Keratinocyte (primary cell): Measurements from ENCODE around the gene MTFMT. TPM values are rescaled to one million over a fixed set of nuclear protein-coding genes. Genes with fewer than 3 reads are reported as not detected.

ENCODE experiments used
- DNase-seq: peaks from one replicate; pipeline ENCODE4 v3.0.0-alpha.2; 2011; ENCODE audit warnings: low read depth, missing footprints, low spot score
- FAIRE-seq: peaks from 2 replicates; lab custom pipeline; 2011; peaks lifted over from hg19 to GRCh38; lab: Jason Lieb, UNC
- H2AFZ ChIP-seq: 2 replicates; pipeline ENCODE4 v1.6.0; 2012; ENCODE audit warnings: low read length, control low read depth, inconsistent platforms; ENCODE audit not compliant: control insufficient read depth
- H3K27ac ChIP-seq: 2 replicates; pipeline ENCODE4 v1.5.1; 2011; ENCODE audit warnings: low read length; ENCODE audit not compliant: control insufficient read depth, insufficient read depth
- H3K27me3 ChIP-seq: 3 replicates; pipeline ENCODE4 v1.6.0; 2011; ENCODE audit warnings: low read length; ENCODE audit not compliant: control insufficient read depth, insufficient read depth; ENCODE audit errors: extremely low read depth
- H3K36me3 ChIP-seq, 2 experiments: 2 replicates in 1 of 2; 3 replicates in 1 of 2; pipeline ENCODE4 v1.5.1; 2011; ENCODE audit warnings: low read length in 2 of 2, mild to moderate bottlenecking in 1 of 2; ENCODE audit not compliant: control insufficient read depth in 2 of 2, insufficient read depth in 2 of 2; ENCODE audit errors: extremely low read depth in 1 of 2
- H3K4me1 ChIP-seq: 3 replicates; pipeline ENCODE4 v1.5.1; 2011; ENCODE audit warnings: low read length; ENCODE audit not compliant: control insufficient read depth, insufficient read depth; ENCODE audit errors: extremely low read depth
- H3K4me2 ChIP-seq: 3 replicates; pipeline ENCODE4 v1.6.0; 2011; ENCODE audit warnings: low read depth, low read length; ENCODE audit not compliant: control insufficient read depth, insufficient read depth; ENCODE audit errors: extremely low read depth
- H3K4me3 ChIP-seq, 3 experiments: fragments of 200-600 bp in 1 of 3; sonication (generic) in 1 of 3; 2 replicates in 2 of 3; 3 replicates in 1 of 3; pipeline ENCODE4 v1.5.1; 2011 to 2016; ENCODE audit warnings: low read length in 3 of 3, mild to moderate bottlenecking in 3 of 3, control low read depth in 2 of 3, inconsistent platforms in 1 of 3, low read depth in 1 of 3, mixed read lengths in 1 of 3, mixed run types in 1 of 3, moderate library complexity in 1 of 3; ENCODE audit not compliant: control insufficient read depth in 2 of 3, insufficient read depth in 2 of 3; ENCODE audit errors: extremely low read depth in 1 of 3
- H3K79me2 ChIP-seq: 2 replicates; pipeline ENCODE4 v1.6.0; 2012; ENCODE audit warnings: low read length; ENCODE audit not compliant: control insufficient read depth, insufficient read depth
- H3K9ac ChIP-seq: 3 replicates; pipeline ENCODE4 v1.6.0; 2011; ENCODE audit warnings: low read length; ENCODE audit not compliant: control insufficient read depth, insufficient read depth; ENCODE audit errors: extremely low read depth
- H3K9me1 ChIP-seq: 3 replicates; pipeline ENCODE4 v1.6.0; 2011; ENCODE audit warnings: low read length; ENCODE audit not compliant: control insufficient read depth, insufficient read depth; ENCODE audit errors: extremely low read depth
- H3K9me3 ChIP-seq: 2 replicates; pipeline ENCODE4 v1.5.1; 2012; ENCODE audit warnings: low read depth, low read length; ENCODE audit not compliant: control insufficient read depth
- H4K20me1 ChIP-seq: 3 replicates; pipeline ENCODE4 v1.6.0; 2011; ENCODE audit warnings: low read length; ENCODE audit not compliant: control insufficient read depth, insufficient read depth; ENCODE audit errors: extremely low read depth
- EZH2 ChIP-seq: IDR thresholded peaks from one replicate; pipeline ENCODE4 v1.6.1; 2012; ENCODE audit warnings: inconsistent platforms, mild to moderate bottlenecking, low read length, moderate library complexity
- dilution Hi-C: fragments of 300-500 bp; cut with MboI; formaldehyde crosslinking; loops from one replicate; pipeline ENCODE4 v1.7.0; 2020; ENCODE audit warnings: low sequenced_read_pairs; ENCODE audit not compliant: extremely low pct_ligation_motif_present
- polyA plus RNA-seq, 5 experiments: library from polyadenylated mRNA; depleted of rRNA in 3 of 5; stranded (reverse) in 3 of 5; stranded (forward) in 1 of 5; unstranded in 1 of 5; fragments of >200 nt; gene quantifications; 1 replicate in 1 of 5; 2 replicates in 3 of 5; 3 replicates in 1 of 5; pipeline versions ENCODE4 v1.2.1 to v1.2.3, GENCODE V29; 2011 to 2012; ENCODE audit warnings: missing spikeins in 2 of 5, low read depth in 1 of 5, low replicate concordance in 1 of 5
- TF ChIP-seq, protein P1 (sequence below), 3 experiments: IDR thresholded peaks in 1 of 3; conservative IDR thresholded peaks in 1 of 3; optimal IDR thresholded peaks in 1 of 3; 2 replicates in 2 of 3; 3 replicates in 1 of 3; pipeline versions ENCODE3 to v1.5.1; 2011; ENCODE audit warnings: low read length in 3 of 3, mild to moderate bottlenecking in 3 of 3, moderate library complexity in 2 of 3, control low read depth in 1 of 3, inconsistent platforms in 1 of 3; ENCODE audit not compliant: insufficient read depth in 2 of 3; ENCODE audit errors: extremely low read depth in 1 of 3

The MTFMT gene
- polyA plus RNA-seq, 1 donor (not counting 4 experiments of a cell fraction or from before 2014, with no cell fraction given), result 21.0 TPM

DNA sequence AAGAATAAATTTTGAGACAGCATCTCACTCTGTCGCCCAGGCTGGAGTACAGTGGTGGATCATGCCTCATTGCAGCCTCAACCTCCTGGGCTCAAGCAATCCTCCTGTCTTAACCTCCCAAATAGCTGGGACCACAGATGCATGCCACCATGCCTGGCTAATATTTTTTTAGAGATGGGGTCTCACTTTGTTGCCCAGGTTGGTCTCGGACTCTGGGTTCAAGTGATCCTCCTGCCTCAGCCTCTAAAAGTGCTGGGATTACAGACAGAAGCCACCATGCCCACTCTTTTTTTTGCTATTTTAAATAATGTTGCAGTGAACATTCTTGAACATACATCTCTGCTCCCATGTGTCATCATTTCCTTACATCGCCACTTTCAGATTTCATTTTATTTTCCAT, 9.0 kb upstream of the MTFMT start:
- FAIRE-seq, result no peak

DNA sequence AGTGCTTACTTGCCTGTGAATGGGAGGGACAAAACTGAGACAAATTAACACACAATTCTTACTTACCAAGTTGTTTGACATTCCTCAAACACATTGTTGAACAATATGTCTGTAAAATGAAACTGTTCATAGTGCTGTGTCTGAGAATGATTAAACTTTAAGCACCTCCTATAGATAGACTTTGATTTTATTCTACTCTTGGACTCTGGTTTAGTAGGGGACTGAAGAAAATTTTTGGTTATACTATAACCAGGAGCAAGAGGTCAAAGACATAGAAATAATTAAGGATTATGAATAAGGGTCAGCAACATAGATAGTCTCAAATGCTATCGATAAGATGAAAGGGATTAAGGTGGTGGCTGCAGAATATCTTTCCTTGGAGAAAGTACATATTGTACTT, 7.9 kb upstream of the MTFMT start:
- H3K36me3 ChIP-seq, result no peaks in the 10 kb centered on the region

More for the DNA sequence above, 9.0 kb upstream of the MTFMT start:
- no peaks in the 10 kb centered on the region for H3K27me3 ChIP-seq
- dilution Hi-C loops, result no loop called here
- no peak for DNase-seq
- H3K9me3 ChIP-seq, result no peaks in the 10 kb centered on the region
- TF ChIP-seq, protein P1, sequence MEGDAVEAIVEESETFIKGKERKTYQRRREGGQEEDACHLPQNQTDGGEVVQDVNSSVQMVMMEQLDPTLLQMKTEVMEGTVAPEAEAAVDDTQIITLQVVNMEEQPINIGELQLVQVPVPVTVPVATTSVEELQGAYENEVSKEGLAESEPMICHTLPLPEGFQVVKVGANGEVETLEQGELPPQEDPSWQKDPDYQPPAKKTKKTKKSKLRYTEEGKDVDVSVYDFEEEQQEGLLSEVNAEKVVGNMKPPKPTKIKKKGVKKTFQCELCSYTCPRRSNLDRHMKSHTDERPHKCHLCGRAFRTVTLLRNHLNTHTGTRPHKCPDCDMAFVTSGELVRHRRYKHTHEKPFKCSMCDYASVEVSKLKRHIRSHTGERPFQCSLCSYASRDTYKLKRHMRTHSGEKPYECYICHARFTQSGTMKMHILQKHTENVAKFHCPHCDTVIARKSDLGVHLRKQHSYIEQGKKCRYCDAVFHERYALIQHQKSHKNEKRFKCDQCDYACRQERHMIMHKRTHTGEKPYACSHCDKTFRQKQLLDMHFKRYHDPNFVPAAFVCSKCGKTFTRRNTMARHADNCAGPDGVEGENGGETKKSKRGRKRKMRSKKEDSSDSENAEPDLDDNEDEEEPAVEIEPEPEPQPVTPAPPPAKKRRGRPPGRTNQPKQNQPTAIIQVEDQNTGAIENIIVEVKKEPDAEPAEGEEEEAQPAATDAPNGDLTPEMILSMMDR (optimal IDR thresholded peaks at IDR 0.05 in 1 of 3, IDR thresholded peaks at IDR 0.05 in 1 of 3, conservative IDR thresholded peaks at IDR 0.05 in 1 of 3; ENCODE audit: extremely low read depth in 1 of 3, insufficient read depth in 2 of 3, low read length in 3 of 3), result no peak
- TF ChIP-seq EZH2, result no peak
- H3K27ac ChIP-seq, result no peak overlapping the region
- H3K4me1 ChIP-seq, result peaks cover 6% of the 10 kb centered on the region
- no peaks in the 10 kb centered on the region for H3K9me1 ChIP-seq
- H2AFZ ChIP-seq, result no peak overlapping the region
- no peak overlapping the region for H3K4me2 ChIP-seq
- no peaks in the 10 kb centered on the region for H3K36me3 ChIP-seq
- H4K20me1 ChIP-seq, result no peaks in the 10 kb centered on the region
- no peaks in the 10 kb centered on the region for H3K79me2 ChIP-seq
- H3K9ac ChIP-seq, result no peak overlapping the region
- H3K4me3 ChIP-seq, result no peak overlapping the region

More for the DNA sequence above, 7.9 kb upstream of the MTFMT start:
- Histone ChIP-seq H3K9me3 (no peaks in the 10 kb centered on the region), H3K4me3 (no peak overlapping the region), H2AFZ (no peak overlapping the region), H3K4me1 (peaks cover 6% of the 10 kb centered on the region), H3K9ac (no peak overlapping the region), H3K27me3 (no peaks in the 10 kb centered on the region), H4K20me1 (no peaks in the 10 kb centered on the region), H3K9me1 (no peaks in the 10 kb centered on the region), H3K4me2 (no peak overlapping the region), H3K79me2 (no peaks in the 10 kb centered on the region), H3K27ac (no peak overlapping the region)
- TF ChIP-seq EZH2, result no peak
- TF ChIP-seq, protein P1 (optimal IDR thresholded peaks at IDR 0.05 in 1 of 3, IDR thresholded peaks at IDR 0.05 in 1 of 3, conservative IDR thresholded peaks at IDR 0.05 in 1 of 3; ENCODE audit: extremely low read depth in 1 of 3, insufficient read depth in 2 of 3, low read length in 3 of 3), result no peak
- dilution Hi-C loops, result no loop called here
- FAIRE-seq (no peak), DNase-seq (no peak)
